ENCODE measurements around the gene STAB1. TPM values are rescaled to one million over a fixed set of nuclear protein-coding genes. Genes with fewer than 3 reads are reported as not detected.

Gene STAB1
- total and polyA plus RNA-seq, 2 of the 13 experiments (the other 11 are each of a cell fraction or from before 2014, with no cell fraction given), result 0.09 to 0.34 TPM

DNA sequence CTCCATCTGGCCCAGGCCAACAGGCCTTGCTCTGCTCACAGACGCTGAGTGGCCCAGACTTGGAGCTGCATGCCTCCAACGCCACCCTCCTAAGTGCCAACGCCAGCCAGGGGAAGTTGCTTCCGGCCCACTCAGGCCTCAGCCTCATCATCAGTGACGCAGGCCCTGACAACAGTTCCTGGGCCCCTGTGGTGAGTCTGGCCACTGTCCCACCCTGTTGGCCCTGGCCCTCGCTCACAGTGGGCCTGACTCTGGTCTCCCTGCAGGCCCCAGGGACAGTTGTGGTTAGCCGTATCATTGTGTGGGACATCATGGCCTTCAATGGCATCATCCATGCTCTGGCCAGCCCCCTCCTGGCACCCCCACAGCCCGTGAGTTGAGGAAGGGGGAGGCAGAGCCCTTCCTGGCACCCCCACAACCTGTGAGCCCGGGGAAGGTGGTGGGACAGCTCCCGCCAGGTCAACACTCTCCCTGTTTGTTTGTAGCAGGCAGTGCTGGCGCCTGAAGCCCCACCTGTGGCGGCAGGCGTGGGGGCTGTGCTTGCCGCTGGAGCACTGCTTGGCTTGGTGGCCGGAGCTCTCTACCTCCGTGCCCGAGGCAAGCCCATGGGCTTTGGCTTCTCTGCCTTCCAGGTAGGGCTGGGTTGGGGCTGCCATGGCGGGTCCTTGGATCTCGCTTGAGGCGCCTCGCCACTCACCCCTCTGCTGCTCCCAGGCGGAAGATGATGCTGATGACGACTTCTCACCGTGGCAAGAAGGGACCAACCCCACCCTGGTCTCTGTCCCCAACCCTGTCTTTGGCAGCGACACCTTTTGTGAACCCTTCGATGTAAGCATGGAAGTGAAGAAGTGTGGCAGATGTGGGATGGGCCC, 28.5 kb downstream of the STAB1 start (continued):
- TF ChIP-seq ZNF546 (CRISPR knock-in tag; conservative IDR thresholded peaks at IDR 0.05) (no peak), MYNN (CRISPR knock-in tag; IDR thresholded peaks at IDR 0.05; ENCODE audit: low read depth) (no peak), ZFP91 (CRISPR knock-in tag; IDR thresholded peaks at IDR 0.05; ENCODE audit: borderline replicate concordance) (0 out of 2 replicates have a peak, but pooled peaks have one; percentile 39), AGO2 (optimal IDR thresholded peaks at IDR 0.05; ENCODE audit: low read depth, low read length) (peak; percentile 96)

- no peak overlapping the region for H3K9ac ChIP-seq (ENCODE audit: insufficient read depth, low read depth, low read length)
Observed at GRCh38 chr3:52524258-52524751, 29.2 kb downstream of the STAB1 start.

More at GRCh38 chr3:52524258-52524751, 29.2 kb downstream of the STAB1 start:
- H3K27me3 ChIP-seq (ENCODE audit: control insufficient read depth in 1 of 2, insufficient read depth in 2 of 2, low read length in 2 of 2), result no peaks in the 10 kb centered on the region; a peak in 1 of 5 replicates
- in situ Hi-C loops (cut with HindIII; ENCODE audit: extremely low pct_ligation_motif_present, low pct_unique_long_range_greater_than_20kb), result no loop called here
- ChIA-PET POLR2A (no interaction called here), CTCF (ENCODE audit: low intra/inter-chr PET ratio, low total read pairs) (no interaction called here)
- H3K27ac ChIP-seq (ENCODE audit: extremely low read length, insufficient read depth, low read length), result no peak overlapping the region
- DNase-seq (ENCODE audit: low spot score) (no peak), FAIRE-seq (no peak), ATAC-seq (no peak)
- H3K79me2 ChIP-seq (ENCODE audit: insufficient read depth, low read length), result no peaks in the 10 kb centered on the region
- H3K4me1 ChIP-seq (ENCODE audit: insufficient read depth, low read length), result peaks cover 14% of the 10 kb centered on the region
- no peaks in the 10 kb centered on the region for H4K20me1 ChIP-seq (ENCODE audit: insufficient read depth, low read length)
- WGBS (ENCODE audit: low lambda C conversion rate), result 98% methylated on average over 16 of the region's 18 CpGs
- intact Hi-C loops (cut with micrococcal nuclease; ENCODE audit: unreplicated experiment), result no loop called here
- no peak overlapping the region for H2AFZ ChIP-seq (ENCODE audit: low read length)
- H3K36me3 ChIP-seq (replicated peaks in 1 of 2; ENCODE audit: control insufficient read depth in 1 of 2, insufficient read depth in 2 of 2, low read length in 2 of 2), result peaks cover 21 to 40% of the 10 kb centered on the region in 2 experiments
- no peaks in the 10 kb centered on the region for H3K9me3 ChIP-seq (ENCODE audit: low read length)
- H3K4me2 ChIP-seq (ENCODE audit: low read depth, low read length), result no peak overlapping the region
- no peak overlapping the region for H3K4me3 ChIP-seq (replicated peaks in 1 of 3; ENCODE audit: insufficient read depth in 1 of 3, low read depth in 2 of 3, low read length in 3 of 3)
- TF ChIP-seq SMARCE1 (IDR thresholded peaks at IDR 0.05; ENCODE audit: borderline replicate concordance) (no peak), ZNF383 (CRISPR knock-in tag; IDR thresholded peaks at IDR 0.05; ENCODE audit: borderline replicate concordance) (no peak), ATRX (CRISPR knock-in tag; IDR thresholded peaks at IDR 0.05; ENCODE audit: borderline replicate concordance) (no peak), ATF5 (CRISPR knock-in tag; IDR thresholded peaks at IDR 0.05; ENCODE audit: low read depth) (no peak), MATR3 (CRISPR knock-in tag; IDR thresholded peaks at IDR 0.05) (no peak), ZFAT (CRISPR knock-in tag; conservative IDR thresholded peaks at IDR 0.05) (no peak), ZNF773 (CRISPR knock-in tag; IDR thresholded peaks at IDR 0.05; ENCODE audit: borderline replicate concordance) (no peak), ZNF264 (CRISPR knock-in tag; IDR thresholded peaks at IDR 0.05) (no peak)
- BruUV-seq (replicated peaks), result TSS peak; percentile 43

All from HepG2 (cell line).